VCaP (cell line): Measurements from ENCODE around the gene IFI27L1.

Source experiments
- H3K27ac ChIP-seq: fragments of 450-650 bp; 2 replicates; pipeline ENCODE4 v1.5.1; 2017
- CTCF ChIP-seq: fragments of 450-650 bp; conservative IDR thresholded peaks from 2 replicates; pipeline ENCODE4 v1.5.1; 2017; ENCODE audit warnings: mild to moderate bottlenecking, moderate library complexity

IFI27L1 gene

DNA sequence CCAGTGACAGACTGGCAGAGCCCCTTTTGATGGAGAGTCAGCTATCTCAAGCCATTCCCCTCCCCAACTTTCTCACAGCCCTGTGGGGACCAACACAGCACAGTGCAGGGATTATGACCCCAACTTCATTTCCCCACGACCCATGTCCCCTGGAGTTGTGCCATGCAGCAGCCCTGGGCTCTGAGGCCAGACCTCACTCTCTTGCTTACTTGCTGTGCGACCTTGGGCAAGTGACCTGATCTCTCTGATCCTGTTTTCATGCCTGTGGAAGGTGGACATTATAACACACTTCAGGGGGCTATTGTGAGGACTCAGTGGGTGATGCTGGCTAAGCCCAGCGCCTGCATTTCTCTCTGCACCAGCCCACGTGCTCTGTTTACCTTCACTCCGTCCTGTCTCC, 40.9 kb upstream of the IFI27L1 start:
- no peak for TF ChIP-seq CTCF
- H3K27ac ChIP-seq, result no peak overlapping the region

DNA sequence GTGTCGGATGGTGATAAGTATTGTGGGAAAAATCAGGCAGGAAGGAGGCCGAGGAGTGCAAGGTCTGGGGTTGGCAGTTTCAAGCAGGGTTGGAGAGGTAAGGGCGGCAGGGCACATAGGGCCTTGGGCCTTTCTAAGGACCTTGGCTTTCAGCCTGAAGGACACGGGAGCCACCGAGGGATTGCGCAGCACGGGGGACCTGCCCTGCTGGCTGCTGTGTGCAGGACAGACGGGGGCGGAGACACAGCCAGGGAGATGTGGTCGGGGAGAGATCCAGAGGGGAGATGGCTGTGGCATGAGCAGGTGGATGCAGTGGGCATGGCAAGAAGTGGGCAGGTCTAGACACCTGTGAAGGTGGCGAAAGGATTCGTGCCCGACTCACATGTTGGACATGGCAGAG, 40.3 kb upstream of the IFI27L1 start:
- no peak for TF ChIP-seq CTCF
- H3K27ac ChIP-seq, result no peak overlapping the region

GRCh38 chr14:94041551-94042346, 39.4 kb upstream of the IFI27L1 start:
- TF ChIP-seq CTCF, result no peak
- H3K27ac ChIP-seq, result no peak overlapping the region

- no peak for TF ChIP-seq CTCF
- H3K27ac ChIP-seq, result no peak overlapping the region
Observed at GRCh38 chr14:94042433-94043091, 38.5 kb upstream of the IFI27L1 start.

GRCh38 chr14:94043111-94043755, 37.9 kb upstream of the IFI27L1 start:
- TF ChIP-seq CTCF, result no peak
- no peak overlapping the region for H3K27ac ChIP-seq

- H3K27ac ChIP-seq, result no peak overlapping the region
- TF ChIP-seq CTCF, result no peak
Observed at GRCh38 chr14:94043756-94044475, 37.2 kb upstream of the IFI27L1 start.

DNA sequence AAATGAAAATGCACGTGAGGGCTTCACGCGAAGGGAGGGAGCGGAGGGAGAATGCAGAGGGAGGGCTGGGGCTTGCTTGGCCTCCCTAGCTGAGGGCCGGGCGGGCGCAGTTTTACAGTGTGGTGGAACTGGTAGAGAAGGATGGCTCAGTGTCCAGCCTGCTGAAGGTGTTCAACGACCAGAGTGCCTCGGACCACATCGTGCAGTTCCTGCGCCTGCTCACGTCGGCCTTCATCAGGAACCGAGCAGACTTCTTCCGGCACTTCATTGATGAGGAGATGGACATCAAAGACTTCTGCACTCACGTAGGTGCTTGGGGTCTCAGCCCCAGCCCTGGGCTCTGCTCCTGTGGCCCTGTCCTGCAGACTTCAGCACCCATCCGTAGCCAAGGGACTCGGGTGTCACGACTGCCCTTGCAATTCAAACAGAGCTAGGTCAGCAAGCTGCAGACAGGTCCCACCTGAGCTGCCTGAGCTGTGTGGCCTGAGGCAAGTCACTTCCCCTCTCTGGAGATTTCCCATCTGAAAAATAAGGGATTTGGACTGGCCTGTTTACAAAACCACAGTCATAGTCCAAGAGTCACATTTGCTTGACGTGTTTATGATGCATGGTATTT, 36.5 kb upstream of the IFI27L1 start:
- H3K27ac ChIP-seq, result no peak overlapping the region
- no peak for TF ChIP-seq CTCF
